Keratinocyte (primary cell): Measurements from ENCODE around the gene DPM3. TPM values are rescaled to one million over a fixed set of nuclear protein-coding genes. Genes with fewer than 3 reads are reported as not detected.

Experiments used
- DNase-seq: peaks from one replicate; pipeline ENCODE4 v3.0.0-alpha.2; 2011; ENCODE audit warnings: low read depth, missing footprints, low spot score
- FAIRE-seq: peaks from 2 replicates; lab custom pipeline; 2011; peaks lifted over from hg19 to GRCh38; lab: Jason Lieb, UNC
- H2AFZ ChIP-seq: 2 replicates; pipeline ENCODE4 v1.6.0; 2012; ENCODE audit warnings: low read length, control low read depth, inconsistent platforms; ENCODE audit not compliant: control insufficient read depth
- H3K27ac ChIP-seq: 2 replicates; pipeline ENCODE4 v1.5.1; 2011; ENCODE audit warnings: low read length; ENCODE audit not compliant: control insufficient read depth, insufficient read depth
- H3K27me3 ChIP-seq: 3 replicates; pipeline ENCODE4 v1.6.0; 2011; ENCODE audit warnings: low read length; ENCODE audit not compliant: control insufficient read depth, insufficient read depth; ENCODE audit errors: extremely low read depth
- H3K36me3 ChIP-seq, 2 experiments: 2 replicates in 1 of 2; 3 replicates in 1 of 2; pipeline ENCODE4 v1.5.1; 2011; ENCODE audit warnings: low read length in 2 of 2, mild to moderate bottlenecking in 1 of 2; ENCODE audit not compliant: control insufficient read depth in 2 of 2, insufficient read depth in 2 of 2; ENCODE audit errors: extremely low read depth in 1 of 2
- H3K4me1 ChIP-seq: 3 replicates; pipeline ENCODE4 v1.5.1; 2011; ENCODE audit warnings: low read length; ENCODE audit not compliant: control insufficient read depth, insufficient read depth; ENCODE audit errors: extremely low read depth
- H3K4me2 ChIP-seq: 3 replicates; pipeline ENCODE4 v1.6.0; 2011; ENCODE audit warnings: low read depth, low read length; ENCODE audit not compliant: control insufficient read depth, insufficient read depth; ENCODE audit errors: extremely low read depth
- H3K4me3 ChIP-seq, 3 experiments: fragments of 200-600 bp in 1 of 3; sonication (generic) in 1 of 3; 2 replicates in 2 of 3; 3 replicates in 1 of 3; pipeline ENCODE4 v1.5.1; 2011 to 2016; ENCODE audit warnings: low read length in 3 of 3, mild to moderate bottlenecking in 3 of 3, control low read depth in 2 of 3, inconsistent platforms in 1 of 3, low read depth in 1 of 3, mixed read lengths in 1 of 3, mixed run types in 1 of 3, moderate library complexity in 1 of 3; ENCODE audit not compliant: control insufficient read depth in 2 of 3, insufficient read depth in 2 of 3; ENCODE audit errors: extremely low read depth in 1 of 3
- H3K79me2 ChIP-seq: 2 replicates; pipeline ENCODE4 v1.6.0; 2012; ENCODE audit warnings: low read length; ENCODE audit not compliant: control insufficient read depth, insufficient read depth
- H3K9ac ChIP-seq: 3 replicates; pipeline ENCODE4 v1.6.0; 2011; ENCODE audit warnings: low read length; ENCODE audit not compliant: control insufficient read depth, insufficient read depth; ENCODE audit errors: extremely low read depth
- H3K9me1 ChIP-seq: 3 replicates; pipeline ENCODE4 v1.6.0; 2011; ENCODE audit warnings: low read length; ENCODE audit not compliant: control insufficient read depth, insufficient read depth; ENCODE audit errors: extremely low read depth
- H3K9me3 ChIP-seq: 2 replicates; pipeline ENCODE4 v1.5.1; 2012; ENCODE audit warnings: low read depth, low read length; ENCODE audit not compliant: control insufficient read depth
- H4K20me1 ChIP-seq: 3 replicates; pipeline ENCODE4 v1.6.0; 2011; ENCODE audit warnings: low read length; ENCODE audit not compliant: control insufficient read depth, insufficient read depth; ENCODE audit errors: extremely low read depth
- EZH2 ChIP-seq: IDR thresholded peaks from one replicate; pipeline ENCODE4 v1.6.1; 2012; ENCODE audit warnings: inconsistent platforms, mild to moderate bottlenecking, low read length, moderate library complexity
- dilution Hi-C: fragments of 300-500 bp; cut with MboI; formaldehyde crosslinking; loops from one replicate; pipeline ENCODE4 v1.7.0; 2020; ENCODE audit warnings: low sequenced_read_pairs; ENCODE audit not compliant: extremely low pct_ligation_motif_present
- polyA plus RNA-seq, 5 experiments: library from polyadenylated mRNA; depleted of rRNA in 3 of 5; stranded (reverse) in 3 of 5; stranded (forward) in 1 of 5; unstranded in 1 of 5; fragments of >200 nt; gene quantifications; 1 replicate in 1 of 5; 2 replicates in 3 of 5; 3 replicates in 1 of 5; pipeline versions ENCODE4 v1.2.1 to v1.2.3, GENCODE V29; 2011 to 2012; ENCODE audit warnings: missing spikeins in 2 of 5, low read depth in 1 of 5, low replicate concordance in 1 of 5
- TF ChIP-seq, protein P1 (sequence below), 3 experiments: IDR thresholded peaks in 1 of 3; conservative IDR thresholded peaks in 1 of 3; optimal IDR thresholded peaks in 1 of 3; 2 replicates in 2 of 3; 3 replicates in 1 of 3; pipeline versions ENCODE3 to v1.5.1; 2011; ENCODE audit warnings: low read length in 3 of 3, mild to moderate bottlenecking in 3 of 3, moderate library complexity in 2 of 3, control low read depth in 1 of 3, inconsistent platforms in 1 of 3; ENCODE audit not compliant: insufficient read depth in 2 of 3; ENCODE audit errors: extremely low read depth in 1 of 3

DPM3 gene
- polyA plus RNA-seq, 1 donor (not counting 4 experiments of a cell fraction or from before 2014, with no cell fraction given): 29.3 TPM

DNA sequence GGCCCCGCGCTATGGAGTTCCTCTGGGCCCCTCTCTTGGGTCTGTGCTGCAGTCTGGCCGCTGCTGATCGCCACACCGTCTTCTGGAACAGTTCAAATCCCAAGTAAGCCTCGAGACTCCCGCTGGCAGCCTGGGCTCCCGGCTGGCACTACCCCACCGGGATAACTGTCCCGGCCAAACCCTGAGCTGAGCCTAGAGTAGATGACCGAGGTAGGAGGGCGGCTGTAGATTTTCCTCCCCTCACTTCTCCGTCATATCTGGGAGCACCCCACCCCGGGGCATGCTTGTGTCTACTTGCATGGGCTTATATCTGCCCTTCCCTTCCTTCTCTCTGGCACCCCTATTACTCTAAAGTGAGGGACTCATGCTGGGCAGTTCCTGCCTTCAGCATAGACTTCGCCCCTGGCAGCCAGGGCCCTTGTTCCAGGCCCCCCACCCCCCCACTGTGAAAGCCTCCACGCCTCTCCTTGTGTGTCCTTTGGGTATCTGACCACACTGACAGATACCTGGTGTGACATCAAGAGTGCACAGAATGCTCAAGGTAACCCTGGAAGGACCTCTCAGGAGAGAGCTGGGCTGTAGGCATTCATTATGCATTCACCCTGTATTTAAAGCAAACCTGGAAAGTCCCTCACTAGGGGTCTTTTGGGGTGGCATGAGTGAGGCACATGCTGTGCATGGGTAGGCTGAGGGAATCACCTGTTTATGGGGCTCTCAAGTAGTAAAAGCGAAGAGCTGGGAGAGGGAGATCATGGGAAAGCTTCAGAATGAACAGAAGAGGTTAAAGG, 12.2 kb downstream of the DPM3 start:
- Histone ChIP-seq H3K79me2 (peaks cover 38% of the 10 kb centered on the region), H4K20me1 (no peaks in the 10 kb centered on the region), H3K4me2 (peak overlapping the region; percentile 98), H3K4me3 (peak overlapping the region; percentile 88 to 94 (median 89)), H3K9me1 (peaks cover 7% of the 10 kb centered on the region), H3K27ac (peak overlapping the region; percentile 99), H3K27me3 (no peaks in the 10 kb centered on the region), H3K36me3 (peaks cover 11 to 18% of the 10 kb centered on the region in 2 experiments), H3K9ac (peak overlapping the region; percentile 96), H3K4me1 (peaks cover 64% of the 10 kb centered on the region), H3K9me3 (no peaks in the 10 kb centered on the region), H2AFZ (no peak overlapping the region)
- DNase-seq: no peak
- FAIRE-seq: no peak
- dilution Hi-C loops: no loop called here
- no peak for TF ChIP-seq EZH2
- TF ChIP-seq, protein P1, sequence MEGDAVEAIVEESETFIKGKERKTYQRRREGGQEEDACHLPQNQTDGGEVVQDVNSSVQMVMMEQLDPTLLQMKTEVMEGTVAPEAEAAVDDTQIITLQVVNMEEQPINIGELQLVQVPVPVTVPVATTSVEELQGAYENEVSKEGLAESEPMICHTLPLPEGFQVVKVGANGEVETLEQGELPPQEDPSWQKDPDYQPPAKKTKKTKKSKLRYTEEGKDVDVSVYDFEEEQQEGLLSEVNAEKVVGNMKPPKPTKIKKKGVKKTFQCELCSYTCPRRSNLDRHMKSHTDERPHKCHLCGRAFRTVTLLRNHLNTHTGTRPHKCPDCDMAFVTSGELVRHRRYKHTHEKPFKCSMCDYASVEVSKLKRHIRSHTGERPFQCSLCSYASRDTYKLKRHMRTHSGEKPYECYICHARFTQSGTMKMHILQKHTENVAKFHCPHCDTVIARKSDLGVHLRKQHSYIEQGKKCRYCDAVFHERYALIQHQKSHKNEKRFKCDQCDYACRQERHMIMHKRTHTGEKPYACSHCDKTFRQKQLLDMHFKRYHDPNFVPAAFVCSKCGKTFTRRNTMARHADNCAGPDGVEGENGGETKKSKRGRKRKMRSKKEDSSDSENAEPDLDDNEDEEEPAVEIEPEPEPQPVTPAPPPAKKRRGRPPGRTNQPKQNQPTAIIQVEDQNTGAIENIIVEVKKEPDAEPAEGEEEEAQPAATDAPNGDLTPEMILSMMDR (optimal IDR thresholded peaks at IDR 0.05 in 1 of 3, IDR thresholded peaks at IDR 0.05 in 1 of 3, conservative IDR thresholded peaks at IDR 0.05 in 1 of 3; ENCODE audit: extremely low read depth in 1 of 3, insufficient read depth in 2 of 3, low read length in 3 of 3): no peak

DNA sequence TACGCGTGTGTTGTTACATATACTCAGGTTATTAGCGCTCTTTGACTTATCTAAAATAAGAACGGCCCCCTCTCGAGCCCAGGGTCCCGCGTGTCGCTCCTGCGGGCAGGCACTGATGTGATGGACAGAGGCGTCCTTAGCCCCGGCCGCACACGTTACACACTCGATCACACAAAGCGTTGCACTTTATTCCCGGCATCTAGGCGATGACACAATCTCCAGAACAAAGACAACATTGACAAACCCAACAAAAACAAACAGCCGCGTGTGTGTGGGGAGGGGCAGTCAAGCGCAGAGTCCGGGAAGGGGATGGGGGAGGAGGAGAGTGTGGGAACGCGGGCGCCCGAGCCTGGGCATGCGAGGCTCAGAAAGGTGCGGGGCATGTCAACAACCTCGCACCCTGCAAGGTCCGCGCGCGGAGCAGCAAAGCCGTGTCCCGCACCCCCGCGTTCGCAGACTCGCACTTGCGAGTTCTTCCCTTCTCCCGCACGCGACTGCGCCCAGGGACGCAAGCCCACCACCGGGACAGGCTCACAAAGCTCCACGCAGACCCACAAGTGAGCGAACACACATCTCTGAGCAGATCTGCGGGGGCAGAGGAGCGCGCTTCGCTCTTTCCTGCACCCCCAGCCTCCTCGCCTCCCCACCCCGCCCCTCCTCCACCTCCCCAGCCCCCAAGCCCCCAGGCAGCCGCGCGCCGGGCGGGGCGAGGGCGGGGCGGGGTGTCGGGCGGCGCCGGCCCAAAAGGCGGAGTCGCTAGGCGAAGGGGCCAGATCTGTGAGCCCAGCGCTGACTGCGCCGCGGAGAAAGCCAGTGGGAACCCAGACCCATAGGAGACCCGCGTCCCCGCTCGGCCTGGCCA, 13.0 kb downstream of the DPM3 start, which contains the start of gene EFNA1:
Gene EFNA1 (plus strand): TSS at position 772 of the 862 bp plus-strand sequence. CDS start 102 bp downstream, outside the sequence.
- H3K36me3 ChIP-seq: peaks cover 9 to 17% of the 10 kb centered on the region in 2 experiments
- no peak for TF ChIP-seq EZH2
- TF ChIP-seq, protein P1 (optimal IDR thresholded peaks at IDR 0.05 in 1 of 3, IDR thresholded peaks at IDR 0.05 in 1 of 3, conservative IDR thresholded peaks at IDR 0.05 in 1 of 3; ENCODE audit: extremely low read depth in 1 of 3, insufficient read depth in 2 of 3, low read length in 3 of 3): no peak
- H3K27ac ChIP-seq: peak within 1 kb of the TSS; percentile 99
- peaks cover 38% of the 10 kb centered on the region for H3K79me2 ChIP-seq
- H3K9me1 ChIP-seq: peaks cover 7% of the 10 kb centered on the region
- FAIRE-seq (no peak), DNase-seq (no peak)
- H3K9me3 ChIP-seq: no peaks in the 10 kb centered on the region
- peak within 1 kb of the TSS; percentile 73 for H2AFZ ChIP-seq
- H3K4me1 ChIP-seq: peaks cover 64% of the 10 kb centered on the region
- no peaks in the 10 kb centered on the region for H4K20me1 ChIP-seq
- dilution Hi-C loops: no loop called here
- H3K4me2 ChIP-seq: peak within 1 kb of the TSS; percentile 98
- H3K4me3 ChIP-seq: peak within 1 kb of the TSS; percentile 88 to 94 (median 89)
- H3K27me3 ChIP-seq: no peaks in the 10 kb centered on the region
- H3K9ac ChIP-seq: peak within 1 kb of the TSS; percentile 96
